ENCODE measurements around the gene KAZN.

KAZN gene

GRCh38 chr1:14924455-14925331 lies 326.2 kb downstream of the KAZN start:
- H3K4me1 Mint-ChIP-seq (ENCODE audit: low read depth in 2 of 2), result peaks cover 0 to 7% of the 10 kb centered on the region in 2 donors
- H3K9me3 Mint-ChIP-seq, result no peaks in the 10 kb centered on the region
- H3K36me3 Mint-ChIP-seq (ENCODE audit: insufficient read depth), result no peaks in the 10 kb centered on the region
- no peak for DNase-seq
- H3K4me3 Mint-ChIP-seq, result peak overlapping the region; percentile 53 to 61
- H3K27me3 Mint-ChIP-seq, result peaks cover 62 to 90% of the 10 kb centered on the region in 2 donors
- ATAC-seq (replicated peaks), result peak; percentile 16
- no peak overlapping the region for H3K27ac Mint-ChIP-seq

GRCh38 chr1:14925336-14926136 lies 327.1 kb downstream of the KAZN start:
- peaks cover 59 to 85% of the 10 kb centered on the region in 2 donors for H3K27me3 Mint-ChIP-seq
- H3K36me3 Mint-ChIP-seq (ENCODE audit: insufficient read depth), result no peaks in the 10 kb centered on the region
- no peak for ATAC-seq (replicated peaks)
- H3K4me3 Mint-ChIP-seq, result peak overlapping the region in 1 of 2 donors; percentile 61
- peaks cover 0 to 7% of the 10 kb centered on the region in 2 donors for H3K4me1 Mint-ChIP-seq (ENCODE audit: low read depth in 2 of 2)
- no peak overlapping the region for H3K27ac Mint-ChIP-seq
- no peak for DNase-seq
- H3K9me3 Mint-ChIP-seq, result no peaks in the 10 kb centered on the region

GRCh38 chr1:14926229-14926628 lies 327.7 kb downstream of the KAZN start:
- DNase-seq, result no peak
- Mint-ChIP-seq H3K27me3 (peaks cover 61 to 79% of the 10 kb centered on the region in 2 donors), H3K4me1 (ENCODE audit: low read depth in 2 of 2) (peaks cover 0 to 7% of the 10 kb centered on the region in 2 donors)

GRCh38 chr1:14926818-14927575 lies 328.5 kb downstream of the KAZN start:
- no peaks in the 10 kb centered on the region for H3K36me3 Mint-ChIP-seq (ENCODE audit: insufficient read depth)
- H3K4me1 Mint-ChIP-seq (ENCODE audit: low read depth in 2 of 2), result peaks cover 0 to 7% of the 10 kb centered on the region in 2 donors
- ATAC-seq (replicated peaks) (no peak), DNase-seq (no peak)
- no peaks in the 10 kb centered on the region for H3K9me3 Mint-ChIP-seq
- peaks cover 67 to 73% of the 10 kb centered on the region in 2 donors for H3K27me3 Mint-ChIP-seq
- H3K27ac Mint-ChIP-seq, result no peak overlapping the region
- no peak overlapping the region for H3K4me3 Mint-ChIP-seq

More at GRCh38 chr1:14926229-14926628, 327.7 kb downstream of the KAZN start:
- Mint-ChIP-seq H3K36me3 (ENCODE audit: insufficient read depth) (no peaks in the 10 kb centered on the region), H3K4me3 (no peak overlapping the region), H3K27ac (no peak overlapping the region), H3K9me3 (no peaks in the 10 kb centered on the region)
- ATAC-seq (replicated peaks), result no peak

GRCh38 chr1:14928412-14928811 lies 329.9 kb downstream of the KAZN start:
- Mint-ChIP-seq H3K36me3 (ENCODE audit: insufficient read depth) (no peaks in the 10 kb centered on the region), H3K27ac (no peak overlapping the region), H3K4me1 (ENCODE audit: low read depth in 2 of 2) (peaks cover 0 to 5% of the 10 kb centered on the region in 2 donors), H3K4me3 (no peak overlapping the region), H3K27me3 (peaks cover 54 to 58% of the 10 kb centered on the region in 2 donors), H3K9me3 (no peaks in the 10 kb centered on the region)
- no peak for DNase-seq
- no peak for ATAC-seq (replicated peaks)

GRCh38 chr1:14928886-14929546 lies 330.5 kb downstream of the KAZN start:
- H3K27me3 Mint-ChIP-seq, result peaks cover 51 to 54% of the 10 kb centered on the region in 2 donors
- no peak overlapping the region for H3K27ac Mint-ChIP-seq
- DNase-seq (no peak), ATAC-seq (replicated peaks) (no peak)
- H3K9me3 Mint-ChIP-seq, result no peaks in the 10 kb centered on the region
- H3K4me3 Mint-ChIP-seq, result no peak overlapping the region
- no peaks in the 10 kb centered on the region for H3K36me3 Mint-ChIP-seq (ENCODE audit: insufficient read depth)
- peaks cover 0 to 3% of the 10 kb centered on the region in 2 donors for H3K4me1 Mint-ChIP-seq (ENCODE audit: low read depth in 2 of 2)

GRCh38 chr1:14929547-14930246 lies 331.2 kb downstream of the KAZN start:
- Mint-ChIP-seq H3K27me3 (peaks cover 51 to 52% of the 10 kb centered on the region in 2 donors), H3K27ac (no peak overlapping the region), H3K9me3 (no peaks in the 10 kb centered on the region), H3K36me3 (ENCODE audit: insufficient read depth) (no peaks in the 10 kb centered on the region), H3K4me1 (ENCODE audit: low read depth in 2 of 2) (peaks cover 0 to 3% of the 10 kb centered on the region in 2 donors), H3K4me3 (no peak overlapping the region)
- ATAC-seq (replicated peaks), result no peak
- no peak for DNase-seq

GRCh38 chr1:14930247-14930965 lies 331.9 kb downstream of the KAZN start:
- Mint-ChIP-seq H3K9me3 (no peaks in the 10 kb centered on the region), H3K4me3 (no peak overlapping the region)
- DNase-seq, result no peak

GRCh38 chr1:14932034-14932638 lies 333.7 kb downstream of the KAZN start:
- Mint-ChIP-seq H3K27me3 (peaks cover 32 to 36% of the 10 kb centered on the region in 2 donors), H3K27ac (no peak overlapping the region), H3K9me3 (no peaks in the 10 kb centered on the region), H3K4me3 (no peak overlapping the region), H3K4me1 (ENCODE audit: low read depth in 2 of 2) (no peaks in the 10 kb centered on the region), H3K36me3 (ENCODE audit: insufficient read depth) (no peaks in the 10 kb centered on the region)
- DNase-seq, result no peak
- no peak for ATAC-seq (replicated peaks)

More at GRCh38 chr1:14930247-14930965, 331.9 kb downstream of the KAZN start:
- H3K27ac Mint-ChIP-seq, result no peak overlapping the region
- no peaks in the 10 kb centered on the region for H3K36me3 Mint-ChIP-seq (ENCODE audit: insufficient read depth)
- H3K27me3 Mint-ChIP-seq, result peaks cover 45% of the 10 kb centered on the region in 2 donors
- no peaks in the 10 kb centered on the region for H3K4me1 Mint-ChIP-seq (ENCODE audit: low read depth in 2 of 2)
- no peak for ATAC-seq (replicated peaks)

GRCh38 chr1:14934867-14935266 lies 336.4 kb downstream of the KAZN start:
- Mint-ChIP-seq H3K4me1 (ENCODE audit: low read depth in 2 of 2) (no peaks in the 10 kb centered on the region), H3K4me3 (no peak overlapping the region), H3K36me3 (ENCODE audit: insufficient read depth) (no peaks in the 10 kb centered on the region), H3K9me3 (no peaks in the 10 kb centered on the region), H3K27me3 (peaks cover 22 to 25% of the 10 kb centered on the region in 2 donors), H3K27ac (no peak overlapping the region)
- ATAC-seq (replicated peaks), result no peak
- no peak for DNase-seq

GRCh38 chr1:14936815-14937214 lies 338.3 kb downstream of the KAZN start:
- Mint-ChIP-seq H3K36me3 (ENCODE audit: insufficient read depth) (no peaks in the 10 kb centered on the region), H3K27ac (no peak overlapping the region)
- no peak for ATAC-seq (replicated peaks)

More at GRCh38 chr1:14936815-14937214, 338.3 kb downstream of the KAZN start:
- Mint-ChIP-seq H3K27me3 (peaks cover 11 to 43% of the 10 kb centered on the region in 2 donors), H3K4me3 (no peak overlapping the region), H3K4me1 (ENCODE audit: low read depth in 2 of 2) (no peaks in the 10 kb centered on the region), H3K9me3 (no peaks in the 10 kb centered on the region)
- DNase-seq, result no peak

All from effector memory CD8-positive, alpha-beta T cell (primary cell).